GM19239 (cell line): Measurements from ENCODE around the gene PEMT.

ENCODE experiments used
- DNase-seq: peaks from one replicate; pipeline ENCODE4 v3.0.0; 2011; ENCODE audit warnings: low spot score; ENCODE audit not compliant: insufficient read length
- FAIRE-seq: peaks from 2 replicates; lab custom pipeline; 2011; peaks lifted over from hg19 to GRCh38; lab: Jason Lieb, UNC

The PEMT gene

GRCh38 chr17:17572010-17572785 is 19.3 kb downstream of the PEMT start:
- no peak for FAIRE-seq
- no peak for DNase-seq

- DNase-seq, result no peak
- no peak for FAIRE-seq
Measured at GRCh38 chr17:17570798-17571716, 20.5 kb downstream of the PEMT start.

- DNase-seq, result no peak
Measured at GRCh38 chr17:17570140-17570797, 21.2 kb downstream of the PEMT start.

GRCh38 chr17:17569691-17570090 is 21.8 kb downstream of the PEMT start:
- no peak for FAIRE-seq
- no peak for DNase-seq

More at GRCh38 chr17:17570140-17570797, 21.2 kb downstream of the PEMT start:
- FAIRE-seq, result no peak

- DNase-seq, result peak; percentile 65
- no peak for FAIRE-seq
Measured at GRCh38 chr17:17568772-17569195, 22.7 kb downstream of the PEMT start.

- FAIRE-seq (no peak), DNase-seq (no peak)
Measured at GRCh38 chr17:17567631-17568030, 23.9 kb downstream of the PEMT start.

- FAIRE-seq, result no peak
- DNase-seq, result no peak
Measured at GRCh38 chr17:17566896-17567513, 24.5 kb downstream of the PEMT start.

GRCh38 chr17:17565471-17566339 is 25.8 kb downstream of the PEMT start:
- DNase-seq (no peak), FAIRE-seq (no peak)

GRCh38 chr17:17564896-17565295 is 26.6 kb downstream of the PEMT start:
- FAIRE-seq, result no peak
- no peak for DNase-seq

- no peak for FAIRE-seq
- DNase-seq, result no peak
Measured at GRCh38 chr17:17564323-17564722, 27.2 kb downstream of the PEMT start.

- FAIRE-seq (no peak), DNase-seq (no peak)
Measured at GRCh38 chr17:17563530-17563929, 28.0 kb downstream of the PEMT start.

- no peak for DNase-seq
- no peak for FAIRE-seq
Measured at GRCh38 chr17:17562146-17562511, 29.4 kb downstream of the PEMT start.

GRCh38 chr17:17561408-17562145 is 29.9 kb downstream of the PEMT start:
- FAIRE-seq (no peak), DNase-seq (no peak)

- DNase-seq (no peak), FAIRE-seq (no peak)
Measured at GRCh38 chr17:17560975-17561374, 30.5 kb downstream of the PEMT start.

GRCh38 chr17:17560167-17560566 is 31.3 kb downstream of the PEMT start:
- FAIRE-seq (no peak), DNase-seq (no peak)

GRCh38 chr17:17559164-17559563 is 32.3 kb downstream of the PEMT start:
- FAIRE-seq, result no peak

GRCh38 chr17:17558431-17558830 is 33.1 kb downstream of the PEMT start:
- DNase-seq (no peak), FAIRE-seq (no peak)

More at GRCh38 chr17:17559164-17559563, 32.3 kb downstream of the PEMT start:
- DNase-seq, result no peak

- DNase-seq (no peak), FAIRE-seq (no peak)
Measured at GRCh38 chr17:17557796-17558195, 33.7 kb downstream of the PEMT start.

GRCh38 chr17:17556671-17557070 is 34.8 kb downstream of the PEMT start:
- DNase-seq (no peak), FAIRE-seq (no peak)
